Myocyte (in vitro differentiated cells): ENCODE data around the gene FZR1. TPM values are rescaled to one million over a fixed set of nuclear protein-coding genes. Genes with fewer than 3 reads are reported as not detected.

Experiments
- DNase-seq: peaks from one replicate; pipeline ENCODE4 v3.0.0-alpha.2; 2012; ENCODE audit warnings: low read depth
- total RNA-seq: library from RNA; depleted of rRNA; stranded (reverse); fragments of >200 nt; gene quantifications from 2 replicates; pipeline ENCODE4 v1.2.3, GENCODE V29; 2014

FZR1 gene
- total RNA-seq, 1 donor from 2014 or later: 33.8 TPM

- DNase-seq: no peak
These were observed 6.6 kb downstream of the FZR1 start for GRCh38 chr19:3512562-3513228.

GRCh38 chr19:3513229-3514140 lies 7.4 kb downstream of the FZR1 start:
- no peak for DNase-seq

GRCh38 chr19:3514930-3515329 lies 8.8 kb downstream of the FZR1 start:
- DNase-seq: no peak

- DNase-seq: no peak
These were observed 9.8 kb downstream of the FZR1 start for GRCh38 chr19:3515891-3516422.

GRCh38 chr19:3516675-3517207 lies 10.6 kb downstream of the FZR1 start:
- peak; percentile 82 for DNase-seq

GRCh38 chr19:3517638-3518037 lies 11.5 kb downstream of the FZR1 start:
- DNase-seq: no peak

GRCh38 chr19:3518255-3518654 lies 12.1 kb downstream of the FZR1 start:
- no peak for DNase-seq

GRCh38 chr19:3518659-3519058 lies 12.5 kb downstream of the FZR1 start:
- no peak for DNase-seq

- DNase-seq: no peak
These were observed 13.0 kb downstream of the FZR1 start for GRCh38 chr19:3519126-3519525.

GRCh38 chr19:3520166-3521103 lies 14.3 kb downstream of the FZR1 start:
- DNase-seq: peak; percentile 52

- DNase-seq: no peak
These were observed 15.0 kb downstream of the FZR1 start for GRCh38 chr19:3521104-3521445.

GRCh38 chr19:3522421-3523360 lies 16.6 kb downstream of the FZR1 start:
- no peak for DNase-seq

GRCh38 chr19:3523361-3524077 lies 17.4 kb downstream of the FZR1 start:
- DNase-seq: no peak

GRCh38 chr19:3524078-3524842 lies 18.1 kb downstream of the FZR1 start:
- DNase-seq: no peak

- no peak for DNase-seq
These were observed 18.9 kb downstream of the FZR1 start for GRCh38 chr19:3524904-3525451.

GRCh38 chr19:3526507-3527237 lies 20.6 kb downstream of the FZR1 start:
- no peak for DNase-seq

- no peak for DNase-seq
These were observed 21.3 kb downstream of the FZR1 start for GRCh38 chr19:3527238-3527910.
